Keratinocyte (primary cell): ENCODE data around the gene SFT2D3.

Experiments
- EZH2 ChIP-seq: IDR thresholded peaks from one replicate; pipeline ENCODE4 v1.6.1; 2012; ENCODE audit warnings: inconsistent platforms, mild to moderate bottlenecking, low read length, moderate library complexity
- TF ChIP-seq, protein P1 (sequence below), 3 experiments: IDR thresholded peaks in 1 of 3; conservative IDR thresholded peaks in 1 of 3; optimal IDR thresholded peaks in 1 of 3; 2 replicates in 2 of 3; 3 replicates in 1 of 3; pipeline versions ENCODE3 to v1.5.1; 2011; ENCODE audit warnings: low read length in 3 of 3, mild to moderate bottlenecking in 3 of 3, moderate library complexity in 2 of 3, control low read depth in 1 of 3, inconsistent platforms in 1 of 3; ENCODE audit not compliant: insufficient read depth in 2 of 3; ENCODE audit errors: extremely low read depth in 1 of 3

DNA sequence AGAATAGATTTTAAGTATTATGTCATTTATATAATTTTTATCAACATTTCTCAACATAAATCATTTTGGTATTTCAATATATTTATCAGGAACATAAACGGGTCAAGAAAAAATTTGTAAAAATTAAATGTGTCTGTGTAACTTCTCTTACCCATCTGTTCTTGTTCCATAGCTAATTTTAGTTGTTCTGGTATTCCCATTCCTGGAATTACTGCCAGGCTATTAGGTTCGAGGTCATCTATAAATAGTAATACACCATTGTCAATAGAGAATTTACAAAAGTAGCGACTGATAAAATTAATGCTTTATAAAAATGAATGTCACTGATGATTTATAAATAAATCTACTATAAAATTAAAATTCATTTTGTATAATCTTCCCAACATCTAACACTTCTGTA lies 21.5 kb downstream of the SFT2D3 start:
- TF ChIP-seq, protein P1, sequence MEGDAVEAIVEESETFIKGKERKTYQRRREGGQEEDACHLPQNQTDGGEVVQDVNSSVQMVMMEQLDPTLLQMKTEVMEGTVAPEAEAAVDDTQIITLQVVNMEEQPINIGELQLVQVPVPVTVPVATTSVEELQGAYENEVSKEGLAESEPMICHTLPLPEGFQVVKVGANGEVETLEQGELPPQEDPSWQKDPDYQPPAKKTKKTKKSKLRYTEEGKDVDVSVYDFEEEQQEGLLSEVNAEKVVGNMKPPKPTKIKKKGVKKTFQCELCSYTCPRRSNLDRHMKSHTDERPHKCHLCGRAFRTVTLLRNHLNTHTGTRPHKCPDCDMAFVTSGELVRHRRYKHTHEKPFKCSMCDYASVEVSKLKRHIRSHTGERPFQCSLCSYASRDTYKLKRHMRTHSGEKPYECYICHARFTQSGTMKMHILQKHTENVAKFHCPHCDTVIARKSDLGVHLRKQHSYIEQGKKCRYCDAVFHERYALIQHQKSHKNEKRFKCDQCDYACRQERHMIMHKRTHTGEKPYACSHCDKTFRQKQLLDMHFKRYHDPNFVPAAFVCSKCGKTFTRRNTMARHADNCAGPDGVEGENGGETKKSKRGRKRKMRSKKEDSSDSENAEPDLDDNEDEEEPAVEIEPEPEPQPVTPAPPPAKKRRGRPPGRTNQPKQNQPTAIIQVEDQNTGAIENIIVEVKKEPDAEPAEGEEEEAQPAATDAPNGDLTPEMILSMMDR (optimal IDR thresholded peaks at IDR 0.05 in 1 of 3, IDR thresholded peaks at IDR 0.05 in 1 of 3, conservative IDR thresholded peaks at IDR 0.05 in 1 of 3; ENCODE audit: extremely low read depth in 1 of 3, insufficient read depth in 2 of 3, low read length in 3 of 3) = no peak
- TF ChIP-seq EZH2 = no peak
